Activated CD8-positive, alpha-beta memory T cell treated with anti-CD3 and anti-CD28 coated beads for 36 hours (primary cell): ENCODE measurements around the gene EFNB3. TPM values are rescaled to one million over a fixed set of nuclear protein-coding genes. Genes with fewer than 3 reads are reported as not detected.

Experiments
- CTCF ChIA-PET: fragments of 350-600 bp; sonication (Branson Sonifier 250); formaldehyde crosslinking; loops from one replicate; lab custom pipeline; 2021; ENCODE audit warnings: antibody characterized with exemption; lab: Charles Lee
- POLR2A ChIA-PET: fragments of 350-600 bp; sonication (Branson Sonifier 250); formaldehyde crosslinking; loops from one replicate; lab custom pipeline; 2021; ENCODE audit warnings: antibody characterized with exemption; lab: Charles Lee
- total RNA-seq, 2 experiments: library from RNA; stranded (reverse); gene quantifications; one replicate each; pipeline ENCODE4 v1.2.3, GENCODE V29; 2021

The EFNB3 gene
- total RNA-seq, 2 experiments from 2014 or later = 0.08 TPM; not detected in 1

DNA sequence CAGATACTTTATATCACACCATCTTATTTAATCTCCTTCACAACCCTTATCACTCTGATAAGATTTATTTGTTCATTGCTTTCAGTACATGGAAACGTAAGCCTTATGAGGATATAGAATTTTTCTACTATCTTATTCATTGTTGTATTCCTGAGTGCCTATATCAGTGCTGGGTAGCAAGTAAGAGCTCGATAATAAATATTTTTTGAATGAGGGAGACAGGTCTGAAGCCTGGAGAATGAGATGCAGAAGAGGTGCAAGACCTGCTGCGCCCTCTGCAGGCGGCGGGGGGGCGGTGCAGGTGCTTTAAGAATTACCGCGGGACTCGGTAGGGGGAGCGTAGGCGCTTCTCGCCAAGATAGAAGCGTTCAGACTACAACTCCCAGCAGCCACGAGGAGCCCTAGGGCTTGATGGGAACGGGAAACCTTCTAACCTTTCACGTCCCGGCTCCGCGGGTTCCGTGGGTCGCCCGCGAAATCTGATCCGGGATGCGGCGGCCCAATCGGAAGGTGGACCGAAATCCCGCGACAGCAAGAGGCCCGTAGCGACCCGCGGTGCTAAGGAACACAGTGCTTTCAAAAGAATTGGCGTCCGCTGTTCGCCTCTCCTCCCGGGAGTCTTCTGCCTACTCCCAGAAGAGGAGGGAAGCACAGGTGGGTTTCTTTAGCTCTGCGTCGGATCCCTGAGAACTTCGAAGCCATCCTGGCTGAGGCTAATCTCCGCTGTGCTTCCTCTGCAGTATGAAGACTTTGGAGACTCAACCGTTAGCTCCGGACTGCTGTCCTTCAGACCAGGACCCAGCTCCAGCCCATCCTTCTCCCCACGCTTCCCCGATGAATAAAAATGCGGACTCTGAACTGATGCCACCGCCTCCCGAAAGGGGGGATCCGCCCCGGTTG lies 16.8 kb upstream of the EFNB3 start, which contains the start of gene WRAP53:
WRAP53 (plus strand) TSS at position 570 of the 900 bp plus-strand sequence; CDS start at position 742, 172 bp downstream.
- ChIA-PET CTCF (interaction anchor here (0.6 to 3.5 kb wide), 25 partner anchors 12 to 431 kb away, joined by 3 to 21 read pairs (median 4); partner anchors contain the start of genes CD68, CNTROB, FXR2 and MPDU1), POLR2A (interaction anchor here (0.7 to 4.3 kb wide), 15 partner anchors 15 to 485 kb away, joined by 3 to 41 read pairs (median 8); partner anchors contain the start of genes CD68, FXR2, MPDU1 and POLR2A)

DNA sequence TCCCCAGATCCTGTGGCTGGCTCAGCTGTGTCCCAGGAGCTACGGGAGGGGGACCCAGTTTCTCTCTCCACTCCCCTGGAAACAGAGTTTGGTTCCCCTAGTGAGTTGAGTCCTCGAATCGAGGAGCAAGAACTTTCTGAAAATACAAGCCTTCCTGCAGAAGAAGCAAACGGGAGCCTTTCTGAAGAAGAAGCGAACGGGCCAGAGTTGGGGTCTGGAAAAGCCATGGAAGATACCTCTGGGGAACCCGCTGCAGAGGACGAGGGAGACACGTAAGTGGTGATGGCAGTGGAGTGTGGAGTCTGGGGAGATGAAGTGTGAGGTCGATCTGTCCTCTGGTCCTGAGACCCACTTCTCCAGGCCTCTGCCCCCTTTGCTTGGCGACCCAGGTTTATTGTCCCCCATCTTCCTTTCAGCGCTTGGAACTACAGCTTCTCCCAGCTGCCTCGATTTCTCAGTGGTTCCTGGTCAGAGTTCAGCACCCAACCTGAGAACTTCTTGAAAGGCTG lies 16.1 kb upstream of the EFNB3 start:
- ChIA-PET POLR2A (interaction anchor here (0.7 to 4.3 kb wide), 4 partner anchors 14 to 252 kb away, joined by 3 to 41 read pairs (median 16); partner anchors contain the start of genes FXR2 and MPDU1), CTCF (interaction anchor here (1.4 to 3.5 kb wide), 6 partner anchors 16 to 364 kb away, joined by 3 to 13 read pairs (median 8); partner anchors contain the start of genes CNTROB, SAT2 and TRAPPC1)

DNA sequence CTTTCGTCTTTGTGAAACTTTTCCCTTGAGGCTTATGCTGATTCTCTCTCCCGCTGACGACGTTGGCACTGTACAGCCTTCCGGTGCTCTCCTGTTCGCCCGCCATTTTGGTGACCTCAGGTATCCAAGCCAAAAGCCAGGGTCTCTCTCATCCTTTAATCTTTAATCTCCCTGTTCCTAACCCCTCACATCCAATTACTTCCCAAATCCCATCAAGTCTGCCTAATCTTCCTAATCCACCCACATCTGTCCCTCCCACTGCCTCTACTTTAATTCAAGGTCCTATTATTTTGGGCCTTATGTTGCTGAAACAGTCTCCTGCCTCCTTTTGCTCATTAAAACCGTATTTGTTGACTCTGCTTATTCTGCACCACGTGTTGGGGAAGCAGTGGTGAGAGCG lies 9.4 kb upstream of the EFNB3 start:
- CTCF ChIA-PET = no interaction called here

DNA sequence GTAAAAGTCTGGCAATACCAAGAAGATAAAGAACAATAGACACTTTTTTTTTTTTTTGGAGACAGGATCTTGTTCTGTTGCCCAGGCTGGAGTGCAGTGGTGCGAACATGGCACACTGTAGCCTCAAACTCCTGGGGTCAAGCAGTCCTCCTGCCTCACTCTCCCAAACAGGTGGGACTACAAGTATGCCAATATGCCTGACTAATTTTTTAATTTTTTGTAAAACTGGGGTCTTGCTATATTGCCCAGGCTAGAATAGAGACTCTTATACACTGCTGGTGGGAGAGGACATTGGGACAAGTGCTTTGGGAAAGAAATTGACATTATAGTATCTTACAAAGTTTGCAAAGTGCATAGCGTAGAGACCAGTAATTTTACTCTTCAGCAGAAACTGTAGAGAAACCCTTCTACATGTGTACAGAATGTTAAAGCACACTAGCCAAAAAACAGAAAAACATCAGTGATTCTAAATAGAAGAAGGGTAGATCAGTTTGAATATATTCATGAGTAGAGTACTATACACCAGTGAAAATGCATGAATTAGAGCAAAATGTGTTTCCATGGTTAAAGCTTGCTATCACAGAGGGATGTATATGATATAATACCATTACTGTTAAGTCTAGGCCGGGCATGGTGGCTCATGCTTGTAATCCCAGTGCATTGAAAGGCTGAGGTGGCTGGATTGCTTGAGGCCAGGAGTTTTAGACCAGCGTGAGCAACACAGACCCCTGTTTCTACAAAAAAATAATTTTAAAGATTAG lies 7.0 kb upstream of the EFNB3 start:
- POLR2A ChIA-PET = no interaction called here

More for the DNA sequence above, 9.4 kb upstream of the EFNB3 start:
- POLR2A ChIA-PET = no interaction called here

DNA sequence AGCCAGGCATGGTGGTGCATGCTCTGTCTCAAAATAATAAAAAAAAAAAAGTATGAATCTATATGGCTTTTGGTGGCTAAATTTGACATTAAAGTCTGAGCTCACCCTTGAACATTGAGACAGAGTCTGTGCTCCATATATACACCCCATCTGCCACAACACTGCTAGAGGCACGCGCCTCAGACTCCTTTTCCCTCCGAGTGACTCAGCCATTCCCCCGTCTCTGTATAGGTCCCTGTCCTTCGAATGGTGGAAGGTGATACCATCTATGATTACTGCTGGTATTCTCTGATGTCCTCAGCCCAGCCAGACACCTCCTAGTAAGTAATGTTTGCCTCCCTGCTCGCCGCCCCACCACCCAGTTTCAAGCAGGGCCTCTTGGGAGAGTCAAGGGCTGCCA lies 4.5 kb upstream of the EFNB3 start:
- ChIA-PET CTCF (no interaction called here), POLR2A (no interaction called here)

More for the DNA sequence above, 7.0 kb upstream of the EFNB3 start:
- CTCF ChIA-PET = no interaction called here

DNA sequence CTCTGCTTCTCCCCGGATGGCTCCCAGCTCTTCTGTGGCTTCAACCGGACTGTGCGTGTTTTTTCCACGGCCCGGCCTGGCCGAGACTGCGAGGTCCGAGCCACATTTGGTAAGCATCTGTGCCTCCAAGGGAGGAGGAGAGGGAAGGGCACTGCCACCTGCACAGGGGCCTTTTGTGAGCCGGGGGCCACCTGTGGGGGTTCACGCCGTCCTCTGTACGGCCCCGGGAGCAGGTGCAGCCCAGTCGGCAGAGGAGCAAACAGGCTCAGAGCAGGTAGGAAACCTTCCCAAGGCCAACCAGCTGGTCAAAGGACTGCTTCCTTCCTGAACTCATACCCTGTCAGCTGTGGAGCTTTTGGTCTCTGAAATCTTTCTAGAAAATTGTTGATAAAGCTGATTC lies 3.3 kb upstream of the EFNB3 start:
- ChIA-PET CTCF (no interaction called here), POLR2A (no interaction called here)

DNA sequence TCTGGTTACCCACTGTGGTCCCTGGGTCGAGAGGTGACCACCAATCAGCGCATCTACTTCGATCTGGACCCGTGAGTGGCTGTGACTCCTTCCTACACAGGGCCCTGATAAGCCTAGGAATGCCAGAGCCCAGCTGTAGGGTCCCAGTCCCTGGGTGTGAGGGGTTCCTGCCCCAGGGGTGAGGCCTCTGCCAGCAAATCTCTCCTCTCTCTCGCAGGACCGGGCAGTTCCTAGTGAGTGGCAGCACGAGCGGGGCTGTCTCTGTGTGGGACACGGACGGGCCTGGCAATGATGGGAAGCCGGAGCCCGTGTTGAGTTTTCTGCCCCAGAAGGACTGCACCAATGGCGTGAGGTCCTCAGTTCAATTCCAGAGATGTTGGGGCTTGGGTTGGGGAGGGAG lies 2.2 kb upstream of the EFNB3 start:
- CTCF ChIA-PET = interaction anchor here (1.3 kb wide), 1 partner anchor 14 kb away, joined by 3 read pairs; no protein-coding TSS in a partner anchor
- POLR2A ChIA-PET = interaction anchor here (0.6 to 0.7 kb wide), 3 partner anchors 14 to 208 kb away, joined by 4 to 11 read pairs (median 4); partner anchors contain the start of gene WRAP53

DNA sequence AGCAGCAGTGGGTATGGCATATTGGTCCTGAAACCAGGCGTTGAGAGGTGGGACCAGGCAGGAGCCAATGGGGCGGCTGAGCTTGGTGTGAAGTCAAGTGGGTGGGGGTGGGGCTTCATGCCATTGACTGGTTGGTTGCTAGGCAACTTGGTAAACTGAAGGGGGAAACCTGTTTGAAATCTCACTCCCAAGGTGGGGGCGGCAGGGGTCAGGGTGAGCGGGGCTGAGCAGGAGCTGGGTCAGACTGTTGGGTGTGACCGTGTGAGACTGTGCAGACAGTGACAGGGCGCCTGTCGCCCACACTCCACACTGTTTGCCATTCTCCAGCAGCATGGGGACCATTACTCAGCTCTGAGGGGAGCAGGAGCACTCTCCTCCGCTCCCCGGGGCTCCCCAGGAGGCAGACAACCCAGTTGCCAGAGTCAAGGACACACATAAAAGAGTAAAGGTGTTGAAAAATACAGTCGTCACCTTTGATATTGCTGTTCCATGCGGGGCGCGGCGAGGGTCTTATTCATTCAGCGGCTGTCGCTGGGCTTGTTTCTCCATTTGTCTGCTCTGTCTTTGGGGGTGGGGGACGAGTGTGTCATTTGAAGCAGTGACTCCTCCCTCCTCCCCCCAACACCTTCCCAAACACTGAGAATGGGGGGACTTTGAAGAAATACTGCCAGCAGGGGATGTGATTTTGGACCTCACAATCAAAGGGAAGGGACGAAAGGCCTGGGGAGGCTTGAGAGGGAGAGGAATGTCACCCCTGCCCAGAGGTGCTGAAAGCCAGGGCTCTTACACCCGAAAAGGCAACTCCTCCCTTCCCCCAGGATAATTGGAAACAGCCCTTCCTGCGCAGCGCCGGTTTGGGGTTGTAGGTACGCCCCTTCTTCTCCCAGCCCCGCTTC lies 1.2 kb upstream of the EFNB3 start:
- POLR2A ChIA-PET = interaction anchor here (0.5 to 1.5 kb wide), 6 partner anchors 15 to 789 kb away, joined by 3 to 11 read pairs (median 4); partner anchors contain the start of genes TP53 and WRAP53
- CTCF ChIA-PET = no interaction called here

DNA sequence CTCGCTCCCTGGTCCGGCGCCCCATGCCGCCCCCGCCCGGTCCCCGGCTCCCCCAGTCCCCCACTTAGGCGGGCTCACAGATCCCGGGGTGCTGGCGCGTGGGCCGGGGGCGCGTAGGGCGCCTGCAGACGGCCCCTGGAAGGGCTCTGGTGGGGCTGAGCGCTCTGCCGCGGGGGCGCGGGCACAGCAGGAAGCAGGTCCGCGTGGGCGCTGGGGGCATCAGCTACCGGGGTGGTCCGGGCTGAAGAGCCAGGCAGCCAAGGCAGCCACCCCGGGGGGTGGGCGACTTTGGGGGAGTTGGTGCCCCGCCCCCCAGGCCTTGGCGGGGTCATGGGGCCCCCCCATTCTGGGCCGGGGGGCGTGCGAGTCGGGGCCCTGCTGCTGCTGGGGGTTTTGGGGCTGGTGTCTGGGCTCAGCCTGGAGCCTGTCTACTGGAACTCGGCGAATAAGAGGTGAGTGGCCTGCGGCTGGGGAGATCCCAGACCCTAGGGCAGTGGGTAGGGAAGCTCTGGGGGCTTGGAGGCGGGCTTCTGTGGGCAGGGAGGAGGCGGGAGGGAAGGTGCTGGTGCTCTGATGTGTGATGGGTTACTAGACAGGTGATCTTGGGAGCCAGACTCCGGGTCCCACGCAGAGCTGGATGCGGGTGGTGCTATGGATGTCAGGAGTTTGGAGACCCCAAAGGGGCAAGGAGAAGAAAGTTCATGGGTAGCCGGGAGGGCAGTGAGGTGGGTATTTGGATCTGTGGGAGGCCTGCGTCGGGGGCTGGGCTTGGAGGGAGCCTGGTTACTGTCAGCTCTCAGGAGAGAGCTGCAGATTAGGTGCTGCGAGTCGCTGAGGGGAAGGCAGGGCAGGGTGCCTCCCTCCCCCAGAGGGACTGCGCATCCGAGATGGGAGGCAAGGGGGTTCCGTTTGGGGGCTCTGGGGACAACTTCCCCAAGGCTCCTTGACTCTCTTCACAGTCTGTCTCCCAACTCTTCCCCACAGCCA lies 560 bp downstream of the EFNB3 start:
- POLR2A ChIA-PET = interaction anchor here (0.8 to 1.0 kb wide), 2 partner anchors 19 to 221 kb away, joined by 3 read pairs; partner anchors contain the start of gene POLR2A
- CTCF ChIA-PET = interaction anchor here (0.5 kb wide), 1 partner anchor 180 kb away, joined by 3 read pairs; no protein-coding TSS in a partner anchor

DNA sequence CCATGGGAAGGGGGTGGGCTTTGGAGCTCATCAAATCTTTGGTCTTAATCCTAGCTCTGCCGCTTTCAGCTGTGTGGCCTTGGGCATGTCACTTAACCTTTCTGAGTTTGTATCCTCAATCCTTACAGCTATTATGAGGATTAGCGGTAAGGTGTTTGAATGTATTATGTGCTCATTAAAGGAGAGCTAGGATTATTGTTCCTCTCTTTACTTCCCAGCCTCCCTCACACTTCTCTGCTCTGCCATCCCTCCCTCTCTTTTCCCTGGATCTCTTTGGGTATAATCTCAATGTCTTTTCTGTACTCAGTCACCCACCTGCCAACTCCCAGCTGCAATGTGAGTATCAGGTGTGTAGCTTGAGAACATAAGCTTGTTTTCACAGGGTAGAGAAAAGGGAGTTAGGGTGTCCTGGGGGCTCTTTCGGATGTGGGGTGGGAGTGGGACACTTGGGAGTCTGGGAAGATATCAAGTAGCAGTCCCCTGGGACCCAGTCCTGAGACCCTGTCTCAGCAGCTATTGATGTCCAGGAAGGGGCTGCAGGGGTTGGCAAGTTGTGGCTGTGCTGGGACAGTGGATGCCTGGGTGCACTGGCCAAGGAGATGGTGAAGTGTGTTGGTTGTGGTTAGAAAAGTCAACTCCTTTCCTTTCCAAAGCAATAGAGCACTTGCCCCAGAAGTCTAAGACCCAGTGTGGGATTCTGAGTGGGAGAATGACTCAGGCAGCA lies 1.8 kb downstream of the EFNB3 start:
- POLR2A ChIA-PET = interaction anchor here (1.0 kb wide), 1 partner anchor 20 kb away, joined by 3 read pairs; no protein-coding TSS in a partner anchor
- CTCF ChIA-PET = no interaction called here

DNA sequence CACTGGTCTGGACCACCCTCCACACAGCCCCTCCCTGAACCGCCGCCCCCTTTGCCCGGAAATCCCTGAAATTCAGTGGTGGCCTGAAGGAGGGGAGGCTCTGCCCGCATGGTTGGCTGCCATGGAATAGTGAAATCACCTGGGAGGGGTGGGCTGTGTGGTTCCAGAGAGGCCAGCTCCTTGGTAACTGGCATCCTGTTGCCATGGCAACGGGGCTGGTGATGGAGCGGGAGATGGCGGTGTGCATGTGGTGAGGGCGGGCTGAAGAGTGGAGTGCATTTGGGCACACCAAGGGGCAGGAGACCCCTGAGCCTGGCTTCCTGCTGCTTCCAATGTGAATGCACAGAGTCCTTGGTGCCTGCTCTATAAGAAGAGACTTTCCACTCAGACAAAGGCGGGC lies 2.4 kb downstream of the EFNB3 start:
- POLR2A ChIA-PET = no interaction called here
- CTCF ChIA-PET = no interaction called here

DNA sequence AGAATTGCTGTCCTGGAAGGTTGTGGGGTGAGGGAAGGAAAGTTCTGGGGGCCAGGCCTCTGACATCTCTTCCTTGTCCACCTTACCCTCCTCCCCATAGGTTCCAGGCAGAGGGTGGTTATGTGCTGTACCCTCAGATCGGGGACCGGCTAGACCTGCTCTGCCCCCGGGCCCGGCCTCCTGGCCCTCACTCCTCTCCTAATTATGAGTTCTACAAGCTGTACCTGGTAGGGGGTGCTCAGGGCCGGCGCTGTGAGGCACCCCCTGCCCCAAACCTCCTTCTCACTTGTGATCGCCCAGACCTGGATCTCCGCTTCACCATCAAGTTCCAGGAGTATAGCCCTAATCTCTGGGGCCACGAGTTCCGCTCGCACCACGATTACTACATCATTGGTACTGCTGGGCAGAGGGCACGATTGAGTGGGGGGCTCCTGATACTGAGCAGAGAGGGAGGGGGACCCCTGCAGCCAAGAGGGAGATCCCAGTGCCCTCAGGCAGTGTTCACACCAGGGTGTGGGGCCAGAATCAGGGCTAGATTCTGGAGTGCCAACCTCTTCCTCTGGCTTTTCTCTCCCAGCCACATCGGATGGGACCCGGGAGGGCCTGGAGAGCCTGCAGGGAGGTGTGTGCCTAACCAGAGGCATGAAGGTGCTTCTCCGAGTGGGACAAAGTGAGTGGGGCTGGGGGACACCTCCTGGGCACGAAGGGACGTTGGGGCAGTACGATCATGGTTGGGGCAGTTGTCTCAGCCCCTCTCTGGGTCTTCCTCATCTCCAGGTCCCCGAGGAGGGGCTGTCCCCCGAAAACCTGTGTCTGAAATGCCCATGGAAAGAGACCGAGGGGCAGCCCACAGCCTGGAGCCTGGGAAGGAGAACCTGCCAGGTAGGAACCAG lies 3.1 kb downstream of the EFNB3 start:
- ChIA-PET CTCF (no interaction called here), POLR2A (no interaction called here)

DNA sequence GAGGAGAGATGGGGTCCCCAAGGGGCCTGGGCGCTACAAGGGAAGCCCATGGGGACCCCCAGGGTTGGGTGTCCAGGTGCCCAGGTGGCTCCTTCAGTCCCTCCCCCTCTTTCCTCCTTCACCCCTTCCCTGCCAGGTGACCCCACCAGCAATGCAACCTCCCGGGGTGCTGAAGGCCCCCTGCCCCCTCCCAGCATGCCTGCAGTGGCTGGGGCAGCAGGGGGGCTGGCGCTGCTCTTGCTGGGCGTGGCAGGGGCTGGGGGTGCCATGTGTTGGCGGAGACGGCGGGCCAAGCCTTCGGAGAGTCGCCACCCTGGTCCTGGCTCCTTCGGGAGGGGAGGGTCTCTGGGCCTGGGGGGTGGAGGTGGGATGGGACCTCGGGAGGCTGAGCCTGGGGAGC lies 4.0 kb downstream of the EFNB3 start:
- CTCF ChIA-PET = no interaction called here
- POLR2A ChIA-PET = no interaction called here

DNA sequence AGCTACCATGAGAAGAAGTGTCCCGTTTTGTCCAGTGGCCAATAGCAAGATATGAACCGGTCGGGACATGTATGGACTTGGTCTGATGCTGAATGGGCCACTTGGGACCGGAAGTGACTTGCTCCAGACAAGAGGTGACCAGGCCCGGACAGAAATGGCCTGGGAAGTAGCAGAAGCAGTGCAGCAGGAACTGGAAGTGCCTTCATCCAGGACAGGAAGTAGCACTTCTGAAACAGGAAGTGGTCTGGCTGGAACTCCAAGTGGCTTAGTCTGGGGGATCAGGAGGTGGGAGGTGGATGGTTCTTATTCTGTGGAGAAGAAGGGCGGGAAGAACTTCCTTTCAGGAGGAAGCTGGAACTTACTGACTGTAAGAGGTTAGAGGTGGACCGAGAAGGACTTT lies 5.3 kb downstream of the EFNB3 start:
- CTCF ChIA-PET = no interaction called here
- POLR2A ChIA-PET = no interaction called here

DNA sequence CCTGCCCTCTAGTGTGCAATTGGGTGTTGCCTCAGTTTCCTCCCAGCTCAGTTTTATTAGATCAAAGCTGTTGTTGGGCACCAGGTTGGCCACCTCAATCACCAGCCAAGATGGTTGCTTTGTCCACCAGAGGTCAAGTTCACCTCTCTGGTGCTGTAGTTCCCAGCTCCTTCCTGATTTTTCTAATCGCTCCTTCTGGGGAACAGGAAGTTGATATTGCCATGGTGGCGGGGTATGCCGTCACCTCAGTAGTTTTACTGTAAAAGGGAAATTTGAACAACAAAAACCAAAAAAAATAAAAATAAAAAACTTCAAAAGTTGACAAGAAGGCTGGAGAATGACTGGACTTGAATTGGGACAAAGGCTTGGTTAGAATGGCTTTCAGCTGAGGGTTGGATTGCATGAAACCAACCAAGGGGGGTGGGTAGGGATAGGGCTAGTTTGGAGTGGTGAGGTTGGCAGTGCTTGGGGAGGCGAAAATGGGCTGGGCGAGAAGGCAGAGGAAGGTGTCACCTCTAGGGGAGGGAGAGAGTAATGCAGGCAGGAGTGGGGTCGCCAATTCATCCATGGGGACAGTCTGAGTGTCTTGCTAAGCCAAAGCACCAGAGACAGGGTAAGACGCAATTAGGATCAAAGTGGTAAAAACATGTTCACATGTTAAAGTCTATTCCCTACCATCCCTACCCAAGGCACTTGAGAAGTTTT lies 6.2 kb downstream of the EFNB3 start:
- POLR2A ChIA-PET = no interaction called here
- CTCF ChIA-PET = no interaction called here
